GM10847 (cell line): ENCODE measurements around the gene ERO1B.

Experiments used
- POLR2A ChIP-seq: IDR thresholded peaks from 2 replicates; pipeline ENCODE4 v1.6.1; 2011; ENCODE audit not compliant: insufficient read length; ENCODE audit errors: extremely low read depth

Gene ERO1B

DNA sequence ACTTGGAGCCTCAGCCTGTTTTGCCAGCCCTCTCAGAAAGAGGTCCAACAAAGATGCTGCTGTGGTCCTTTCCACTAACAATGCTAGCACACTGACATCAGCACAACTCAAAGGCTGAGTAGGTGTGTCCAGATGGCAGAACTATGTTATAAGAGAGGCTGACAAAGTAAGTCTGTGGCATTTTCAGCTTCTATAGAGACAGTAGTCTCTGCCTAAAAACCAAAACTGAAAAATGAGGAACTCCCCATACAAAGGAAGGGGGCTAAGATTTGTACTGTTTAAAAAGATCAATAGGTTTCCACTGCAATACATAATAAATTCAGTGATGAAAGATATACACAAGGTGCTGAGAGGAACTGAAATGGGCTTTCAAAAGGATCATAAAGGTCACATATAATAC is 12.3 kb downstream of the ERO1B start:
- no peak for TF ChIP-seq POLR2A

DNA sequence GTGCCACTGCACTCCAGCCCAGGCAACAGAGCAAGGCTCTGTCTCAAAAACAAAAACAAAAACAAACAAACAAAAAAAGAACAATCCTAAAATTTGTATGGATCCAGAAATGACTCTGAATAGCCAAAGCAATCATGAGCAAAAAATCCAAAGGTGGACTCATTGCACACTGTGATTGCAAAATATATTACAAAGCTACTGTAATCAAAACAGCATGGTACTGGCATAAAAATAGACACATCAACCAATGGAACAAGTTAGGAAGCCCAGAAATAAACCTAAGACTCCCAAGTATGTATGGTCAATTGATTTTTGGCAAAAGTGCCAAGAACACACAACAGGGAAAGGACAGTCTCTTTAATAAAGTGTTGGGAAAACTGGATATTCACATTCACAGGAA is 19.9 kb downstream of the ERO1B start:
- TF ChIP-seq POLR2A, result no peak

DNA sequence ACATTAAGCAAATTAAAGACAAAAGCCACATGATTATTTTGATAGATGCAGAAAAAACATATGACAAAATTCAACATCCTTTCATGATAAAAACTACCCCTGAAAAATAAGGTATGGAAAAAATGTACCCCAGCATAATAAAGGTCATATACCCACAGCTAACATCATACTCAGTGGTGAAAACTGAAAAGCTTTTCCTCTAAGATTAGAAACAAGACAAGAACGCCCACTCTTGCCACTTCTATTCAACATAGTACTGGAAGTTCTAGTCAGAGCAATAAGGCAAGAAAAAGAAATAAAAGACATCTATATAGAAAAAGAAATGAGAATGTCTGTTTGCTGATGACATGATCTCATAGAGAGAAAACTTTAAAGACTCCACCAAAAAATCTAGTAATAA is 20.7 kb downstream of the ERO1B start:
- TF ChIP-seq POLR2A, result no peak

DNA sequence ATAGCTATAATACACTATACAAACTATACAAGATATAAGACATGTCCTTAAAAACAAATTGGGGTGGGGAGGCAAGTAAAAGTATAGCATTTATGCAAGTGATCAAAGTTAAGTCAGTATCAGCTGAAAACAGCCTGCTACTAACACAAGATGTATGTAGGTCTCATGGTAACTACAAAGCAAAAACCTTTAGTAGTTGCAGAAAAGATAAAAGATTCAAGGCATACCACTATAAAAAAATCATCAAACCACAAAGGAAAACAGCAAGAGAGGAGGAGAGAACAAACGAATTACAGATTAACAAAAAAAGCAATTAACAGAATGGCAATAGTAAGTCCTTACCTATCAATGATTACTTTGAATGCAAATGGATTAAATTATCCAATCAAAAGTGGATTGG is 22.7 kb downstream of the ERO1B start:
- TF ChIP-seq POLR2A, result no peak

GRCh38 chr1:236258114-236258622 is 23.6 kb downstream of the ERO1B start:
- TF ChIP-seq POLR2A, result no peak

GRCh38 chr1:236257216-236257615 is 24.5 kb downstream of the ERO1B start:
- no peak for TF ChIP-seq POLR2A

GRCh38 chr1:236253918-236254637 is 27.7 kb downstream of the ERO1B start:
- TF ChIP-seq POLR2A, result no peak

DNA sequence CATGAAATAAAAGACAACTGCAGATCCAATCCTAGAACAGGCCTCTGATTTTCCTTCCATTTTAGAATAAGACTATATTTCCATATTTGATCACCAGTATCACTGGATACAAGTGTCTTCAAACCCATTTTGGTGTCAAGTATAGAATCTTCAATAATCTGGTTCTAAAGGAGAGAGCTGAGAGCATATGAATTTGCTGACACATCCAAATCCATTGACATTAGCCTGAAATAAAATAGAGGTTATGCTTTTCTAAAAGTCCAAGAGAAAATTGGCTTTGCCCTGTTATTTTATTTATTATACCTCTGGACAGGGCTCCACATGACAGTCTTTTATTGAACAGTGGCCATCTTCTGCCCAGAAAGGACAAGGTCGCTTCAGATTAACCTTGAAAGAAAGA is 28.6 kb downstream of the ERO1B start:
- TF ChIP-seq POLR2A, result no peak

DNA sequence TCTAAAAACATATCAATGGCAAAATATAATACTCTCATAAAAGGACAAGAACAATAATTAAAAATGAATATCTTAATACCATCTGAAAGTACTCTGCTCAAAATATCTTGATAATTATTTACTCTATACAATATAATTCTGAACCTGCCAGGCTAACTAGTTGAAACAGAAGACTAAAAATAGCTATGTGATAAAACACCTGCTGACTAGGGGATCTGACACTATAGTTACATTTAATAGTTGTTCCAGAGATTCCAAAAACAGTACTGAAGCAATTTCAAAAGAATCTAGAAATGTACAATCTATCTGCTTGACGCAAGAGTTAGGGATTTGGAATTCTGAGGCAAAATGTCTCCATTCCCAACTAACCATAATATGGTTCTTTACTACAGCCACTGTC is 30.2 kb downstream of the ERO1B start:
- no peak for TF ChIP-seq POLR2A

DNA sequence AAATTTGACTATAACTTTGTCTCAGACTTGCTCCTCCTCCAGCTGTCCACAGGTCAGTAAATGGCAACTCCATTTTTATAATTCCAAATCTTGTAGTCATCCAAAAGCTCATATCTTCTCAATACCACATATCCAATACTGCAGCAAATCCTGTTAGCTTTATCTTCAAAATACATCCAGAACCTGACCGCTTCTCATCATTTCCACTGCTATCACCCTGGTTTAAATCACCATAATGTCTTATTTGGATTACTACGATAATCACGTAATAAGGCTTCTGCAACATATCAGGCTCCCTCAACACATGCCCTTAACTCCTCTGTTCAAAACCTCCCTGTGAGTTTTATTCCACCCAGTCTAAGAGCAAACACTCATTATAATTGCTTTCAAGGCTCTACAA is 34.5 kb downstream of the ERO1B start:
- no peak for TF ChIP-seq POLR2A

DNA sequence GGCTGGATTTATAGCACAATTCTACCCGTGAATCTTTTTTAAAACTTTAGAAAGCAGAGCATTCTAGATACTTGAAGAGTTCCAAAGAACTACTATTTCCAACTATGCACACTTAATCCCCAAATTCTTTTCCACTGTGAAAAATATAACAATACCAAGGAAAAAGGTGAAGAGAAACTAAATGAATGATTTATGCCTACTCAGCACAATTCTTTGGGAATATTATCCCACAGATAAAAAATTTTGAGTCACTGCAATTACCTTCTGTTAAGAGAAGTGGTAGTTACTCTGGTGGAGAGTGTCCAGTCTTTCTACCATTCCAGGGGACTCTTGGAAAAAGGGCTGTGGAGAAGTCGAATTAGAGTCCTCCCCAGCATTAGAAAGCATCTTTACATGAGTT is 39.2 kb downstream of the ERO1B start:
- TF ChIP-seq POLR2A, result no peak

- TF ChIP-seq POLR2A, result no peak
Observed at GRCh38 chr1:236240675-236241074, 41.1 kb downstream of the ERO1B start.

GRCh38 chr1:236239092-236239585 is 42.6 kb downstream of the ERO1B start:
- TF ChIP-seq POLR2A, result no peak

- no peak for TF ChIP-seq POLR2A
Observed at GRCh38 chr1:236235116-236235515, 46.6 kb downstream of the ERO1B start.

DNA sequence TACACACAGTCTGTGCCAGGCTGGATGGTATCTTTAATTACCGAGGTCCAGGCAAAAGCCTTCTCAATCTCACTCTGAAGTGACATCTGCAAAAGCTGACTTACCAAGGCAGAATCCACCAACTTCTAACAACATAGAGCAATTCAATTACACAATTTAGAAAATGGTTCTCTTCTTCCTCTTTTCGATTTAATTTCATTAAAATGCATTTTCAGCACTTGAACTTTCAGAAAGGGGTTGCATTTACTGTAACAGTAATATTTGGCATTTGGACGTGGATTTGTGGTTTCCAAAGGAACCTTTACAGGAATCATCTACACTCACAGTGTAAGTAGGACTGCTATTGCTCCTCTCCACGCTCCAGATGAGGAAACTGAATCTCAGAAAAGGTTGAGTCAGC is 53.3 kb downstream of the ERO1B start:
- TF ChIP-seq POLR2A, result no peak

- TF ChIP-seq POLR2A, result no peak
Observed at GRCh38 chr1:236222632-236223031, 59.1 kb downstream of the ERO1B start.

DNA sequence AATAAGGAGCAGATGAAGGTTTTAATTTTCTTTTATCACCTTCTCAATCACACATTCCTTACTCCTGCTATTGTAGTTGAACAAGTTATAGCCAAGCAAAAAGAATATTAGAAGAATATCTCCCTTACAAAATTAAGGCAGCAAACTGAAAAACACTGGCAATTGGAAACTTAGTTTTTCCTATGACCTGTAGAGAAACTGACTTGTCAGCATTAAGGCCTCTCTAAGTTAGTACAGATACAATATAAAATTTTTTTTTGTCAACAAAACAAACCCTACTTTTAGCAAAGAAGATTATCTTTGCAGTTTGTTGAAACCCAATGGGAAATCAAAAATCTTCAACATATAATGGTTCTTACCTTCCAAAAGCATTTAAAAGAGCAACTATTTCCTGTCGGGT is 61.3 kb downstream of the ERO1B start:
- no peak for TF ChIP-seq POLR2A
